ENCODE results near the gene TNFRSF14. TPM values are rescaled to one million over a fixed set of nuclear protein-coding genes. Genes with fewer than 3 reads are reported as not detected.

Gene TNFRSF14
- total and polyA plus RNA-seq, 9 of the 15 experiments (the other 6 are each of a cell fraction or from before 2014, with no cell fraction given) = 0.11 to 2.3 (median 0.68) TPM; not detected in 2

GRCh38 chr1:2541619-2542245 is 14.4 kb upstream of the TNFRSF14 start (continued):
- peak; percentile 92 for TF ChIP-seq MGA (IDR thresholded peaks at IDR 0.05)
- TF ChIP-seq MLX (CRISPR knock-in tag; conservative IDR thresholded peaks at IDR 0.05) = no peak
- TF ChIP-seq CREM (IDR thresholded peaks at IDR 0.05; ENCODE audit: low read depth) = peak; percentile 72
- 0 out of 2 replicates have a peak, but pooled peaks have one; percentile 57 for TF ChIP-seq CREB3 (tag; conservative IDR thresholded peaks at IDR 0.05; ENCODE audit: low read depth)
- TF ChIP-seq NELFE (IDR thresholded peaks at IDR 0.05; ENCODE audit: insufficient read depth, insufficient read length) = no peak
- TF ChIP-seq PTBP1 (IDR thresholded peaks at IDR 0.05; ENCODE audit: low read depth, low read length) = peak; percentile 95
- peak; percentile 76; the same call in 1 of the 2 replicates for TF ChIP-seq MTA3 (IDR thresholded peaks at IDR 0.05; ENCODE audit: borderline replicate concordance)
- TF ChIP-seq CXXC5 (CRISPR knock-in tag; IDR thresholded peaks at IDR 0.05) = peak; percentile 80
- no peak for TF ChIP-seq ETV5 (CRISPR knock-in tag; IDR thresholded peaks at IDR 0.05; ENCODE audit: low read depth)
- peak; percentile 62 for TF ChIP-seq ATF7 (IDR thresholded peaks at IDR 0.05)
- peak; percentile 40; the same call in 1 of the 2 replicates for TF ChIP-seq PHF8 (IDR thresholded peaks at IDR 0.05; ENCODE audit: borderline replicate concordance, low read length)
- TF ChIP-seq, protein P1, sequence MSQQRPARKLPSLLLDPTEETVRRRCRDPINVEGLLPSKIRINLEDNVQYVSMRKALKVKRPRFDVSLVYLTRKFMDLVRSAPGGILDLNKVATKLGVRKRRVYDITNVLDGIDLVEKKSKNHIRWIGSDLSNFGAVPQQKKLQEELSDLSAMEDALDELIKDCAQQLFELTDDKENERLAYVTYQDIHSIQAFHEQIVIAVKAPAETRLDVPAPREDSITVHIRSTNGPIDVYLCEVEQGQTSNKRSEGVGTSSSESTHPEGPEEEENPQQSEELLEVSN (IDR thresholded peaks at IDR 0.05; ENCODE audit: borderline replicate concordance in 1 of 2, extremely low read depth in 1 of 2, insufficient read depth in 1 of 2, insufficient read length in 1 of 2, low read depth in 1 of 2, low read length in 1 of 2, poor library complexity in 1 of 2, severe bottlenecking in 1 of 2) = peak; percentile 79 to 87
- 0 out of 2 replicates have a peak, but pooled peaks have one; percentile 50 for TF ChIP-seq POLR2A (conservative IDR thresholded peaks at IDR 0.05)
